WTC11 (cell line): Measurements from ENCODE around the gene SS18. TPM values are rescaled to one million over a fixed set of nuclear protein-coding genes. Genes with fewer than 3 reads are reported as not detected.

Source experiments
- ATAC-seq: fragments of 200-7000 bp; cut with Tn5 transposase; 2 replicates; pipeline ENCODE4 v1.10.0; 2021; ENCODE audit warnings: mild to moderate bottlenecking, moderate library complexity
- CTCF ChIA-PET: fragments of 300-600 bp; sonication (Branson Sonifier 250); formaldehyde crosslinking; loops from one replicate; lab custom pipeline; 2021; ENCODE audit warnings: antibody characterized with exemption; lab: Charles Lee
- POLR2A ChIA-PET: fragments of 350-600 bp; sonication (Branson Sonifier 250); formaldehyde crosslinking; loops from one replicate; lab custom pipeline; 2021; ENCODE audit warnings: antibody characterized with exemption; lab: Charles Lee
- DNase-seq: peaks from one replicate; pipeline ENCODE4 v3.0.0; 2021; ENCODE audit warnings: low spot score
- H3K27ac Mint-ChIP-seq: 2 replicates; pipeline ENCODE4 v1.8.0; 2021; ENCODE audit warnings: mixed read lengths
- H3K27me3 Mint-ChIP-seq: 2 replicates; pipeline ENCODE4 v1.8.0; 2021; ENCODE audit warnings: low read depth, mild to moderate bottlenecking, moderate library complexity, mixed read lengths
- H3K36me3 Mint-ChIP-seq: 2 replicates; pipeline ENCODE4 v1.8.0; 2021; ENCODE audit warnings: mixed read lengths
- H3K4me1 Mint-ChIP-seq: 2 replicates; pipeline ENCODE4 v1.8.0; 2022; ENCODE audit warnings: mixed read lengths
- H3K4me3 Mint-ChIP-seq: 2 replicates; pipeline ENCODE4 v1.8.0; 2021; ENCODE audit warnings: mild to moderate bottlenecking, moderate library complexity, mixed read lengths
- H3K9me3 Mint-ChIP-seq: 2 replicates; pipeline ENCODE4 v1.8.0; 2021; ENCODE audit warnings: mixed read lengths
- ATF3 ChIP-seq: sonication (generic); formaldehyde crosslinking; conservative IDR thresholded peaks from 2 replicates; pipeline ENCODE4 v1.8.1; 2022; ENCODE audit warnings: mild to moderate bottlenecking, missing genetic modification reagents
- CTCF ChIP-seq: fragments of 200-600 bp; IDR thresholded peaks from 2 replicates; pipeline ENCODE4 v1.8.0; 2022; ENCODE audit warnings: antibody characterized with exemption
- E2F4 ChIP-seq: sonication (generic); formaldehyde crosslinking; IDR thresholded peaks from 2 replicates; pipeline ENCODE4 v1.8.1; 2022; ENCODE audit warnings: low read depth, mild to moderate bottlenecking, moderate library complexity, missing genetic modification reagents, borderline replicate concordance
- FOXJ3 ChIP-seq: sonication (generic); formaldehyde crosslinking; IDR thresholded peaks from 2 replicates; pipeline ENCODE4 v1.9.0; 2021; ENCODE audit warnings: missing genetic modification reagents, mild to moderate bottlenecking, borderline replicate concordance
- GABPB1 ChIP-seq: sonication (generic); formaldehyde crosslinking; IDR thresholded peaks from 2 replicates; pipeline ENCODE4 v1.8.1; 2023; ENCODE audit warnings: mild to moderate bottlenecking, missing genetic modification reagents
- GTF2I ChIP-seq: fragments of 250-450 bp; sonication (Bioruptor Pico); conservative IDR thresholded peaks from 2 replicates; pipeline ENCODE4 v1.4.0; 2021; ENCODE audit warnings: mild to moderate bottlenecking
- HMGXB4 ChIP-seq: sonication (generic); formaldehyde crosslinking; IDR thresholded peaks from 2 replicates; pipeline ENCODE4 v1.8.1; 2023; ENCODE audit warnings: mild to moderate bottlenecking, moderate library complexity, missing genetic modification reagents
- JAZF1 ChIP-seq: fragments of 250-450 bp; sonication (Bioruptor Pico); IDR thresholded peaks from 2 replicates; pipeline ENCODE4 v1.9.0; 2021; ENCODE audit warnings: moderate library complexity, mild to moderate bottlenecking, inconsistent platforms
- OVOL2 ChIP-seq: fragments of 250-450 bp; sonication (Bioruptor Pico); IDR thresholded peaks from 2 replicates; pipeline ENCODE4 v1.9.0; 2021; ENCODE audit warnings: mild to moderate bottlenecking, borderline replicate concordance
- PRRX2 ChIP-seq: fragments of 250-450 bp; sonication (Bioruptor Pico); IDR thresholded peaks from 2 replicates; pipeline ENCODE4 v1.8.0; 2021; ENCODE audit warnings: mild to moderate bottlenecking
- SMAD4 ChIP-seq: sonication (generic); formaldehyde crosslinking; IDR thresholded peaks from 2 replicates; pipeline ENCODE4 v1.8.0; 2022; ENCODE audit warnings: mild to moderate bottlenecking, missing genetic modification reagents
- SOX15 ChIP-seq: fragments of 250-450 bp; sonication (Bioruptor Pico); IDR thresholded peaks from 2 replicates; pipeline ENCODE4 v1.9.0; 2021; ENCODE audit warnings: mild to moderate bottlenecking
- TCF7 ChIP-seq: sonication (generic); formaldehyde crosslinking; IDR thresholded peaks from 2 replicates; pipeline ENCODE4 v1.8.0; 2022; ENCODE audit warnings: mild to moderate bottlenecking, low read depth, missing genetic modification reagents, moderate library complexity
- ZBTB21 ChIP-seq: sonication (generic); formaldehyde crosslinking; IDR thresholded peaks from 2 replicates; pipeline ENCODE4 v1.8.1; 2023; ENCODE audit warnings: mild to moderate bottlenecking, missing genetic modification reagents, borderline replicate concordance
- ZNF121 ChIP-seq: sonication (generic); formaldehyde crosslinking; IDR thresholded peaks from 2 replicates; pipeline ENCODE4 v1.8.0; 2023; ENCODE audit warnings: missing genetic modification reagents
- ZNF416 ChIP-seq: fragments of 250-450 bp; sonication (Bioruptor Pico); IDR thresholded peaks from 2 replicates; pipeline ENCODE4 v1.9.0; 2021; ENCODE audit warnings: mild to moderate bottlenecking, inconsistent platforms
- ZNF425 ChIP-seq: fragments of 250-450 bp; sonication (Bioruptor Pico); conservative IDR thresholded peaks from 2 replicates; pipeline ENCODE4 v1.9.0; 2021; ENCODE audit warnings: mild to moderate bottlenecking
- ZNF532 ChIP-seq: fragments of 250-450 bp; sonication (Bioruptor Pico); IDR thresholded peaks from 2 replicates; pipeline ENCODE4 v1.9.0; 2021; ENCODE audit warnings: mild to moderate bottlenecking, borderline replicate concordance
- total RNA-seq: library from RNA; stranded (reverse); gene quantifications from 3 replicates; pipeline ENCODE4 v1.2.3, GENCODE V29; 2021

The SS18 gene
- total RNA-seq, 1 experiment from 2014 or later, result 73.0 TPM

GRCh38 chr18:25990473-25990872 lies 99.9 kb downstream of the SS18 start:
- H3K27me3 Mint-ChIP-seq, result no peaks in the 10 kb centered on the region
- H3K4me3 Mint-ChIP-seq, result no peak overlapping the region
- no peak for ATAC-seq
- POLR2A ChIA-PET, result no interaction called here
- TF ChIP-seq ZNF416 (CRISPR knock-in tag) (no peak), OVOL2 (no peak), SOX15 (CRISPR knock-in tag) (no peak), PRRX2 (CRISPR knock-in tag) (no peak), E2F4 (CRISPR knock-in tag) (no peak), ATF3 (CRISPR knock-in tag) (no peak), ZBTB21 (no peak), ZNF532 (CRISPR knock-in tag) (no peak), CTCF (no peak), JAZF1 (CRISPR knock-in tag) (no peak)
- H3K4me1 Mint-ChIP-seq, result peaks cover 22% of the 10 kb centered on the region
- CTCF ChIA-PET, result interaction anchor here (0.9 kb wide), 1 partner anchor 341 kb away, joined by 3 read pairs; no protein-coding TSS in a partner anchor
- DNase-seq, result no peak
- H3K27ac Mint-ChIP-seq, result no peak overlapping the region
- no peaks in the 10 kb centered on the region for H3K36me3 Mint-ChIP-seq
- H3K9me3 Mint-ChIP-seq, result no peaks in the 10 kb centered on the region

GRCh38 chr18:25985707-25986394 lies 104.6 kb downstream of the SS18 start:
- H3K9me3 Mint-ChIP-seq, result peaks cover 10% of the 10 kb centered on the region
- ChIA-PET CTCF (no interaction called here), POLR2A (no interaction called here)
- H3K4me3 Mint-ChIP-seq, result no peak overlapping the region
- H3K27me3 Mint-ChIP-seq, result peaks cover 4% of the 10 kb centered on the region; the same call in 1 of the 2 replicates
- no peak overlapping the region for H3K27ac Mint-ChIP-seq
- ATAC-seq (no peak), DNase-seq (no peak)
- H3K36me3 Mint-ChIP-seq, result no peaks in the 10 kb centered on the region
- peaks cover 4% of the 10 kb centered on the region; the same call in 1 of the 2 replicates for H3K4me1 Mint-ChIP-seq
- TF ChIP-seq ZNF121 (CRISPR knock-in tag), result no peak
- TF ChIP-seq GTF2I (CRISPR knock-in tag), result no peak
- no peak for TF ChIP-seq GABPB1 (CRISPR knock-in tag)
- no peak for TF ChIP-seq TCF7 (CRISPR knock-in tag)
- no peak for TF ChIP-seq SMAD4 (CRISPR knock-in tag)
- no peak for TF ChIP-seq FOXJ3 (CRISPR knock-in tag)
- TF ChIP-seq HMGXB4, result no peak
- TF ChIP-seq ZNF425 (CRISPR knock-in tag), result no peak
